NCI-H128 (cell line): ENCODE results near the gene TMEM130.
"Not testable (repeated sequence)": the region's sequence is repeated elsewhere in the genome, so short reads cannot be mapped to it uniquely, and the experiment has no call there.

Experiments
- DNase-seq: peaks from one replicate; lab custom pipeline; 2025; ENCODE audit not compliant: unreplicated experiment; lab: John Stamatoyannopoulos, UW

Gene TMEM130

GRCh38 chr7:98842552-98842951, 27.3 kb downstream of the TMEM130 start:
- not testable (repeated sequence) for DNase-seq

DNA sequence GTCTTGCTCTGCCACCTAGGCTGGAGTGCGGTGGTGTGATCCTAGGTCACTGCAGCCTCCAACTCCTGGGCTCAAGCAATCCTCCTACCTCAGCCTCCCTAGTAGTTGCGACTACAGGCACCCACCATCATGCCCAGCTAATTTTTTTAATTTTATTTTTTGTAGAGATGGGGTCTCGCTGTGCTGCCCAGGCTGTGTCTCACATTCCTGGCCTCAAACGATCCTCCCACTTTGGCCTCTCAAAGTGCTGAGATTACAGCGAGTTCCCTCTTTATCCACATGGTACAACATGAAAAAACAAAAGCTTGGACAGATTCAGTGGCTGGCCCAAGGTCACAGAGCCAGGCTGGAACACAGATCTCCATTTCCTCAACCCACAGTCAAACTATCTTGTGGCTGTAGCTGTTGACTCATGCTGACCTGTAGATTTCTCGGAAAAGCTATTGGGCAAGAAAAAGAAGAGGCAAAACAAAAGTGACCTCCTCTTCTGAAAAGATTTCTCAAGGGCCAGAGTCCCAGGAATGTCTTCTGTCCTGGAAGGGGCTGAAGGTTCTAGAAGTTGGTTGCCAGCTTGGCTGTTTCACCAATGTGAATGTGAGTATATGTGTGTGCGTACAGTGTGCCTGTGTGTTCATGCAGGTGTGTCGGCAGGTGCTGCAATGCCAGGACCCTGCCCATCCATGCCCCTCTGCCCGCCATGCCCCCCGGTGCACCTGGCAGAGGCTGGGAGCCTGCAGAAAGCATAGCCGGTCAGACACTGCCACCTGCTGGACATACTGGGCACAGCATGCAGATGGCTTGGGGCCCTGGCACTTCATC, 28.4 kb downstream of the TMEM130 start:
- no peak for DNase-seq

DNA sequence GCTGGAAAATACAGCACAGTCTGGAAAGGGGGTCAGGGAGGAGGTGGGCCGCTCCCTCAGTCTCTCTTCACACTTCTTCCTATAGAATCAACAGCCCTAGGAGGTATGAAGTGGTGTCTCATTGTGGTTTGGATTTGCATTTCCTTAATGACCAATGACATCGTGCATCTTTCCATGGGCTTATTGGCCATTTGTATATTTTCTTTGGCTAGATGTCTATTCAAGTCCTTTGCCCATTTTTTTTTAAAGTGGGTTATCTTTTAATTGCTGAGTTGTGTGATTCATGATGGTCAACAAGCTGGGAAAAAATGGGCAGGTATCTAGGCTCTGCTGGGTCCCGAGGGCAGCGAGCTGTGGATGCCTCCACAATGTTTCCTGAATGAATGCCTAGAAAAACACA, 29.1 kb downstream of the TMEM130 start:
- DNase-seq = no peak

- DNase-seq = no peak
These were observed 29.7 kb downstream of the TMEM130 start for GRCh38 chr7:98840096-98840495.

GRCh38 chr7:98837630-98837972, 32.2 kb downstream of the TMEM130 start:
- DNase-seq = no peak

- peak; percentile 68 for DNase-seq
These were observed 32.8 kb downstream of the TMEM130 start for GRCh38 chr7:98836811-98837629.

DNA sequence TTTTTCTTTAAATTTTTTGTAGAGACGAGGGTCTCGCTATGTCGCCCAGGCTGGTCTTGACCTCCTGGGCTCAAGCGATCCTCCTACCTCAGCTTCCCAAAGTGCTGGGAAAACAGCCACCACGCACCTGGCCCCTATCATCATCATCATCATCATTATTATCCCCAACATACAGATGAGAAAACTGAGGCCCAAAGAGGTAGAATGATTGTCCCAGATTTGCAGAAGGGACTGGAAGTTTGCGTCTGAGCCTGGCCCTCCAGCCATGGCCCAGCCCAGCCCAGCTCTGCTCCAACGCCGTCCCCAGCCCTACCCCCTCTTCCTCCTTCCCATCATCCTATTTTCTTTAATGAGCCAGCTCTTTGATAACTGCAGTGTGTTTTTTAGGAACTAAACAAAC, 34.9 kb downstream of the TMEM130 start:
- no peak for DNase-seq

DNA sequence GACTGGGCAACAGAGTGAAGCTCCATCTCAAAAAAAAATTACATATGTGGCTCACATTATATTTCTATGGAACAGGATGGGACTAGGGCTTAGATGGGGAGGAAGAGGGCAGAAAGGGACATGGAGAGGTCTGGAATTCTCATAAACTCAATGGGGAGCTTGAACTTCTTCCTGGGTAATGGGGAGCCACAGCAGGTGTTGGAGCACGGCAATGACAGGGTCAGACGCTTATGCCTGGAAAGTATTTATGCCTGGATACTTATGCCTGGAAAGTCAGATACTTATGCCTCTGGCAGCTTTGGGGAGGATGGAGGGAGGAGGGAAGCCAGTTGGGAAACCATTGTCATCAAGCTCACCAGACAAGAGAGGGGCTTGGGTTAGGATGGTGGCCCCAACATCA, 36.8 kb downstream of the TMEM130 start:
- DNase-seq = no peak

GRCh38 chr7:98831641-98832221, 38.1 kb downstream of the TMEM130 start:
- no peak for DNase-seq

DNA sequence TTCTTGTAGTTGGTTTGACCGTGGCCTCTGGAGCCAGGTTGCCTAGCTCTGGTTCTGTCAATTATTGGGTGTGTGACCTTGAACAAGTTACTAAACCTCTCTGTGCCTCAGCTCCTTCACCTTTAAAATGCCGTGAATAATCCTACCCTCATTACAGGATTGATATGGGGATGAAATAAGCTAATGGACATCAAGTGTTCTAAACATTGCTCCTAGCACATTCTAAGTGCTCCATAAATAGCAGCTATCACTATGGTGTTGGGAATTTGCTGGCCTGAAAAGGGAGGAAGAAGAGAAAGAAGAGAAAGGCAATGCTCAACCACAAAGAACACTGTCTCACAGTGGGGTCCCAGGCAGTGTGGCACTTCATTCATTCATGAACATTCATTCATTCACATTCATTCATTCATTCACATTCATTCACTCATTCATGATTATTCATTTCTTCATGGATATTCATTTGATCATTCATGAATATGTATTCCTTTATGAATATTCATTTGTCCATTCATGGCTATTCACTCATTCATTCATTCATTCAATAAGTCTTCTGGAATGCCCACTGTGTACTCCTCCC, 38.8 kb downstream of the TMEM130 start:
- no peak for DNase-seq

DNA sequence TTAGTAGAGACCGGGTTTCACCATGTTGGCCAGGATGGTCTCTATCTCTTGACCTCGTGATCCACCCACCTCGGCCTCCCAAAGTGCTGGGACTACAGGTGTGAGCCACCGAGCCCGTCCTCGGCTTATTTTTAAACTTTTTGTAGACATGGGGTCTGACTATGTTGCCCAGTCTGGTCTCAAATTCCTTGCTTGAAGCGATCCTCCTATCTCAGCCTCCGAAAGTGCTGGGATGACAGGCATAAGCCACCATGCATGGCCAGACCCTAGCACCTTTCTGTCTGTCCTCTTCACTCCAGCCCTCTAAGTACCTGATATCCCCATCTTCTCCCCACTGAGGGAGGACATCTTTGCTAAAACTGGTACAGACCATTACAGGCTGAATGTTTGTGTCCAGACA, 41.4 kb downstream of the TMEM130 start:
- DNase-seq = no peak

DNA sequence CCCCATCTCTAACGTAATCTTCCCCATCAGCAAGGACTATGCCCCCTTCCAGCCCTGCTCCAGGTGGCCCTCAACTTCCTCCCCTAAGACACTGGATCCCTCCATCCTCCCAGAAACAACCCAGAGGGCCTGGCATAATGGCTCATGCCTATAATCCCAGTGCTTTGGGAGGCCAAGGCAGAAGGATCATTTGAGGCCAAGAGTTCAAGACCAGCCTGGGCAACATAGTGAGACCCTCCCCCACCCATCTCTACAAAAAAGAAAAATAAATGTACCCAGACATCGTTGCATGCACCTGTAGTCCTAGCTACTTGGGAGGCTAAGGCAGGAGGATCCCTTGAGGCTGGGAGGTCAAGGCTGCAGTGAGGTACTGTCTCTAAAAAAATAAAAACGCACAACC, 42.6 kb downstream of the TMEM130 start:
- DNase-seq = no peak

GRCh38 chr7:98826811-98827231, 43.0 kb downstream of the TMEM130 start:
- DNase-seq = no peak

DNA sequence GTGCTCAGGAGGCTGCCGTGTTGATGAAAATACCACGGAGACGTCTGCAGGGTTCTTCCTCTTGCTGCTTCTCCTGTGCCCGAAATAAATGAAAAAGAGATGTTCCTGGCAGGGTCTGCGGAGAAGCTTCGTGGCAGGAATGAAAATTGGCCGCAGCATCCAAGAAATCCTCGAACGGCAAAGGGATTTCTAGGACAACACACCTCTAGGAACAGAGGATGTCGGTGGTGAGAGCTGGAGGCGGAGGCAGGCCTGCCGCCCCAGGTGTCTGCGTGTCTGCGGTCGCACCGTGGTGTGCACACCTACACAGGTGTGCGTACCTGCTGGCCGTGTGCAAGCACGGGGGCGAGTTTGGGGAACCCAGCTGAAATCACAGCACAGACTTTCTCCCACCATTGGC, 43.4 kb downstream of the TMEM130 start:
- DNase-seq = no peak

- no peak for DNase-seq
These were observed 46.6 kb downstream of the TMEM130 start for GRCh38 chr7:98823226-98823625.

DNA sequence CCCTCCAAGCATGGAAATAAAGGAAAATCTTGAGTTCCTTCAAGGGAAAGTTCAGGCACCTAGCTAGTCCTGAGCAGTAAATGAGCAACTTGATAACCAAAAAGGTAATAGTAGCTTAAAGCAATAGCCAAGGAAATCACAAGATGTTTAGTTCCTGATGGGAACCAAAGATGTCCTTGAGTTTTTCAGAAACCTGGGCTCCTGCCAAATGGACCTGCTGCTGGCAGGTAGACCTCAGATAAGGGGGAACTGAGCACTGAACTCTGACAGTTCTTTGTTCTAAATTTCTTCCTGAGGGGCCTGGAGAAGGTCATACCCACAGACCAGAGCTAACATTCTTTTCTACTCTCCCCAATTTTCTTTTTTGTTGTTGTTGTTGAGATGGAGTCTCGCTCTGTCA, 48.5 kb downstream of the TMEM130 start:
- DNase-seq = no peak

GRCh38 chr7:98816967-98817710, 52.7 kb downstream of the TMEM130 start:
- DNase-seq = no peak

DNA sequence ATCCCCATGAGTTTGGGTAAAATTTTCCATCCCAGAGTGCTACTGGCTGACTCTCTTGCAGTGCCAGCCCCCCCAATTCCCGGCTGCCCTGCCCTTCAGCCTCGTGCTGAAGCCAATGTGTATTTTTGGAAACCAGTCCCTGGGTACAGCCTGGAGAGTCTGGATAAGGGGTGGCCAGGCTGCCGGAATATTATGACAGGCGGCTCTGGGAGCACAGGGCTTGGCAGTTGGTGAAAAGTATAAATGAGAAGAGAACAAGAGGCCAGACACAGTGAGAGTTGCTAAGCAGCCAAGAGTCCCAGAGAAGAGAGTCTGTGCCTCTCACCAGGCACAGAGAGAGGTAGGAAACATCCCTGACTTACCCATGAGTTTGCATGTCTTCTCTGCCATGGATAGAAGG, 53.6 kb downstream of the TMEM130 start:
- DNase-seq = no peak

- no peak for DNase-seq
These were observed 54.5 kb downstream of the TMEM130 start for GRCh38 chr7:98815313-98815712.

DNA sequence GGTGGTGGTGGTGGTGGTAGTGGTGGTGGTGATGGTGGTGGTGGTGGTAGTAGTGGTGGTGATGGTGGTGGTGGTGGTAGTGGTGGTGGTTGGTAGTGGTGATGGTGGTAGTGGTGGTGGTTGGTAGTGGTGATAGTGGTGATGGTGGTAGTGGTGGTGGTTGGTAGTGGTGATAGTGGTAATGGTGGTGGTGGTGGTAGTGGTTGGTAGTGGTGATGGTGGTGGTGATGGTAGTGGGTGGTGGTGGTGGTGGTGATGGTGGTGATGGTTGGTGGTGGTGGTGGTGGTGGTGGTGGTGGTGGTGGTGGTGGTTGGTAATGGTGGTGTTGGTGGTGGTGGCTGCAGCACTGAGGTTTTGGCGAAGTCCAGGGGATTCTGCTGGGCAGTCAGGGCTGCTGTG, 58.5 kb downstream of the TMEM130 start:
- DNase-seq = no peak
